ENCODE results near the gene RALY.

Gene RALY

DNA sequence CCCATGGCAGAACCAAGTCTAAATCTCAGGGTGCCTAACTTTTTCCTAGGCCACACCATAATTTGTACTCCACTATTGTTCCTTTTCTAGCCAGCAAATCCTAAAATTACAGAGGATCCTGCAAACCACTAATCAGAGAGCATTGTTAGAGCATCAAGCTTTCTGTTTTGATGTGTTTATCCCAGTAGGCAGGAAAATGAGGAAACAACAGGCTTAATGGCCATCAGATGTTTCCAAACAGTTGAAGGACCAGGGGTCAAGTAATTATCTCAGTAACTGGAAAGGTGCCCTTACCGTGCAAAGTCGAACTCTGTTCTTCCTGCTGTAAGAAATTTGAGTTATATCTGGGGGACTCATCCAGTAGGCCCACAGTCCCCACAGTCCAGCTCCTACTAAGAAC lies 58.7 kb downstream of the RALY start:
- no peak for DNase-seq (ENCODE audit: low spot score)
- no peak overlapping the region for H3K4me3 ChIP-seq
- no peak overlapping the region for H3K27ac ChIP-seq
- TF ChIP-seq, protein P1, sequence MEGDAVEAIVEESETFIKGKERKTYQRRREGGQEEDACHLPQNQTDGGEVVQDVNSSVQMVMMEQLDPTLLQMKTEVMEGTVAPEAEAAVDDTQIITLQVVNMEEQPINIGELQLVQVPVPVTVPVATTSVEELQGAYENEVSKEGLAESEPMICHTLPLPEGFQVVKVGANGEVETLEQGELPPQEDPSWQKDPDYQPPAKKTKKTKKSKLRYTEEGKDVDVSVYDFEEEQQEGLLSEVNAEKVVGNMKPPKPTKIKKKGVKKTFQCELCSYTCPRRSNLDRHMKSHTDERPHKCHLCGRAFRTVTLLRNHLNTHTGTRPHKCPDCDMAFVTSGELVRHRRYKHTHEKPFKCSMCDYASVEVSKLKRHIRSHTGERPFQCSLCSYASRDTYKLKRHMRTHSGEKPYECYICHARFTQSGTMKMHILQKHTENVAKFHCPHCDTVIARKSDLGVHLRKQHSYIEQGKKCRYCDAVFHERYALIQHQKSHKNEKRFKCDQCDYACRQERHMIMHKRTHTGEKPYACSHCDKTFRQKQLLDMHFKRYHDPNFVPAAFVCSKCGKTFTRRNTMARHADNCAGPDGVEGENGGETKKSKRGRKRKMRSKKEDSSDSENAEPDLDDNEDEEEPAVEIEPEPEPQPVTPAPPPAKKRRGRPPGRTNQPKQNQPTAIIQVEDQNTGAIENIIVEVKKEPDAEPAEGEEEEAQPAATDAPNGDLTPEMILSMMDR (IDR thresholded peaks at IDR 0.05), result no peak

DNA sequence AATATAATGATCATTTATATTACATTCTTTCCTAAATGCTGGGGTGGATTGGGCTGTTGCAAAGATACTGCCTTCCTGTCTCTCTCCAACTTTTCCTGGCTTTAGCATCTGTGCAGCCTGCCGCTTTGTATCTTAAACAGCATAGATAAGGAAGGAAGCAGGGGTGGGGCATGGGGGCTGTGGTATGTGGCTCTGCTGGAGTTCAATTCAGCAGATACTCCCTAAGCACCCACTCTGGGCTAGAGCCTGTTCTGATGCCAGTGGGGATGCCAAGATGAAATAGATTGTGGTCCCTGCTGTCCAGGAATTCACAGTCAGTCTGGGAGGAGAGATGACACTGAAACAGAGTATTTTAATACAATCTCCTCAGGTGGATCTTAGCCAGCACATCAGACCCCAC lies 61.6 kb downstream of the RALY start:
- no peak overlapping the region for H3K27ac ChIP-seq
- no peak overlapping the region for H3K4me3 ChIP-seq
- TF ChIP-seq, protein P1 (IDR thresholded peaks at IDR 0.05), result no peak
- DNase-seq (ENCODE audit: low spot score), result no peak

DNA sequence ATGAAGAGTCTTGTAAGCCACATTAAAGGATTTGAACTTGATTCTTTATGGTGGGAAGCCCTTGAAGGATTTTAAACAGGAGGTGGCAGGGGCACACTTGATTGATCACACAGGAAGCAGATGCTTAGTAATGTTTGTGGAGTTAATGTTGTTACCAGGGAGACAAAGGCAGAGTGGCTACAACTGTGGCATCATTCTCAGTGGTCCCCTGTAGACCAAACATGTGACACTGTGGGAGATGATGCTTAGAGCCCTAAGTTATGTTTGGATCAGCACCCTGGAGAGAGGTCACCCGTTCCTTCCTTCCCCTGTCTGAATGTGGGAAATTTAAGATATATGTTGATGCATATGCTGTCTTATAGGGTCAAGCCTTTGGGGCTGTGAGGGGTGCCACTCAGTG lies 65.1 kb downstream of the RALY start:
- H3K27ac ChIP-seq, result no peak overlapping the region
- TF ChIP-seq, protein P1 (IDR thresholded peaks at IDR 0.05), result no peak
- H3K4me3 ChIP-seq, result no peak overlapping the region
- no peak for DNase-seq (ENCODE audit: low spot score)

DNA sequence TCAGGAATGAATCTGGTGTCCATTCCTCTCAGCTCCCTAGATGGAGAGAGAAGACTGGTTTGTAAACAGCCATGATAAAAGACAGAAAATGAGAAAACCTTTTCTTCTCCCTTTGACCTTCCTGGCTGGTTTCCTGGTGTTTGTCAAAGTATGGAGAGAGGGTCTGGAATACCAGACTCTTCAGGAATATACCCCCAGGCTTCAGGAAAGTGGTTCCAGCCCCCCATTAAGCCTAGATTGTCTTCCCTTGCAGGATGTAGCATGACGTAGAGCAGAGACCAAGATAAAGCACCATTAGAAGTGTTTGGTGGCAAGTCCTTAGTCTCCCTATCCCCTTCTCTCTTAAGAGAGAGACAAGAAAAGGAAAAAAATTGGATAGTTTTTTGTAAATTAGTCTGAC lies 67.3 kb downstream of the RALY start:
- TF ChIP-seq, protein P1 (IDR thresholded peaks at IDR 0.05), result no peak
- Histone ChIP-seq H3K4me3 (no peak overlapping the region), H3K27ac (no peak overlapping the region)
- DNase-seq (ENCODE audit: low spot score), result no peak

DNA sequence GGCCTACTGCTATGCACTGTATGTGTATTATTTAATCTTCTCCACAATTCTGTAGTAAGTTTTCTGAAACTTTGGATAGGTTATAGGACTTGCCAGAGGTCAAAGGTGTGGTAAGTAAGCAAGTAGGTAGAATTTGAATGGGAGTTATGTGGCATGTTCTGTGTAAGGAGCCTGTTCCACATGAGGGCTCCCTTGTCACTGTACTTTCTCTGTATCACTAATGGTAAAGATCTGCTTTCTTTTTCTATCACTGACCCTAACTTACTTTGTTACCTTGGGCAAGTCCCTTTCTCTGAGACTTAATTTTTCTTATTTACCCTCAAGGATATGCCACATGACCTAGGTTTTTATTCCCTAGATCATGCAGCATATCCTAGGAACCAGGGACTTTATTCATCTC lies 68.0 kb downstream of the RALY start:
- TF ChIP-seq, protein P1 (IDR thresholded peaks at IDR 0.05), result no peak
- no peak for DNase-seq (ENCODE audit: low spot score)
- H3K4me3 ChIP-seq, result no peak overlapping the region
- H3K27ac ChIP-seq, result no peak overlapping the region

DNA sequence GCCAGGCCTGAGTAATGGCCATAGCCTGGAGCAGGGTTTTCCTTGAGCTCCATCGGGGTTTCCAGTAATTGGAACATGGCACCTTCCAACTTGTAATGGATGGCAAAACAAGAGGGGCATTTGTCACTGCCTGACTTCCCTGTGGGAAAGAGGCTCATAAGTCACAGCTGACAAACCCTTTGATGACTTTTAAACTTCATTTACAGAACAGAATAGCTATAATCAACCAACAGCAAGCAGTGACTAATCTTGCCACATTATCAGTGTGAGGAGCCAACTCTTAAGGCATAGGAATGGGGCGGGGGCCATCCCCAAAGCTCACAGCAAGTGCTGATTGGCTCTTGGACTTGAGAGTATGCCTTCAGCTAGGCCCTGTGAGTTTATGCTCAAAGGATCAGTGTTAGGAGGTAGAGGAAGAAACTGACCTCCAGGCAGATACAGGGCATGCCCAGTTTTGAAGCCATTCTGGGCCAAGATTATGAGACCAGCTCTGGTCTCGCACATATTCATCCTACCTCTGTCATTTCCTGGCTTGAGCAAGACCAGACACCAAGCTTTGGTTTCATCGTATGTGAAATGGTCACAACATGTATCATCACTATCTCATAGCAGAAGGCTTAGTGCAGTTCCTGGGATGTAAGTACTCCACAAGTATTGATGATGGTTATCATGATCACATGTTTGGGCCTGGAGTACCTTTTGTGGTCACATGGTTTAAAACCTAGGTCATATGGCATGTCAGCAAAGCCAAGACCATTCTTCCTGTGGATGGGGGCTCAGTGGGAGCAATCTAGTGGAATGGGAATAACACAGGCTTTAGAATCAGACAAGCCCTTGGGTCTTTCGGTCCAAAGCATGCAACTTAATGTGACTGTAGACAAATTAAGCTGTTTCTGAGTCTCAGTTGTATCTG lies 69.1 kb downstream of the RALY start:
- H3K4me3 ChIP-seq, result no peak overlapping the region
- no peak for DNase-seq (ENCODE audit: low spot score)
- H3K27ac ChIP-seq, result no peak overlapping the region
- TF ChIP-seq, protein P1 (IDR thresholded peaks at IDR 0.05), result no peak

- H3K4me3 ChIP-seq, result no peak overlapping the region
- H3K27ac ChIP-seq, result no peak overlapping the region
- TF ChIP-seq, protein P1 (IDR thresholded peaks at IDR 0.05), result no peak
- DNase-seq (ENCODE audit: low spot score), result no peak
Measured at GRCh38 chr20:34064286-34064685, 70.6 kb downstream of the RALY start.

All from coronary artery (tissue), 2 donors.